HG03558 (cell line): ENCODE data around the gene DPP3.
A peak's percentile ranks its signal among the peaks of the same experiment; 100 is the strongest.
"Not testable (repeated sequence)": the region's sequence is repeated elsewhere in the genome, so short reads cannot be mapped to it uniquely, and the experiment has no call there.

ENCODE experiments used
- ATAC-seq: cut with Tn5 transposase; IDR thresholded peaks from one replicate; pipeline ENCODE4 v1.9.1; 2021; ENCODE audit warnings: moderate number of reproducible peaks; ENCODE audit not compliant: unreplicated experiment; ENCODE audit errors: extremely low read depth

Gene DPP3

GRCh38 chr11:66462911-66463310 lies 17.3 kb upstream of the DPP3 start:
- ATAC-seq = no peak

- ATAC-seq = not testable (repeated sequence)
Observed at GRCh38 chr11:66464116-66464515, 16.1 kb upstream of the DPP3 start.

- no peak for ATAC-seq
Observed at GRCh38 chr11:66464916-66465315, 15.3 kb upstream of the DPP3 start.

- ATAC-seq = no peak
Observed at GRCh38 chr11:66465373-66466224, 14.6 kb upstream of the DPP3 start.

GRCh38 chr11:66466225-66467033 lies 13.8 kb upstream of the DPP3 start, which contains the start of gene PELI3:
PELI3 (plus strand) TSS chr11:66466905; CDS start chr11:66468129, 1,224 bp downstream.
- ATAC-seq = peak; percentile 47

- peak; percentile 16 for ATAC-seq
Observed at GRCh38 chr11:66467034-66467659, 13.1 kb upstream of the DPP3 start.

- ATAC-seq = no peak
Observed at GRCh38 chr11:66467756-66468155, 12.5 kb upstream of the DPP3 start.

GRCh38 chr11:66468691-66469090 lies 11.5 kb upstream of the DPP3 start:
- ATAC-seq = no peak

- no peak for ATAC-seq
Observed at GRCh38 chr11:66469441-66469840, 10.8 kb upstream of the DPP3 start.

- ATAC-seq = no peak
Observed at GRCh38 chr11:66470015-66470414, 10.2 kb upstream of the DPP3 start.

GRCh38 chr11:66471142-66471541 lies 9.1 kb upstream of the DPP3 start:
- no peak for ATAC-seq

GRCh38 chr11:66472054-66472453 lies 8.2 kb upstream of the DPP3 start:
- ATAC-seq = no peak

- no peak for ATAC-seq
Observed at GRCh38 chr11:66473167-66473566, 7.1 kb upstream of the DPP3 start.

- no peak for ATAC-seq
Observed at GRCh38 chr11:66473608-66474515, 6.4 kb upstream of the DPP3 start.

- no peak for ATAC-seq
Observed at GRCh38 chr11:66475349-66476172, 4.7 kb upstream of the DPP3 start.

GRCh38 chr11:66476173-66476840 lies 3.9 kb upstream of the DPP3 start:
- ATAC-seq = no peak

GRCh38 chr11:66476841-66477251 lies 3.4 kb upstream of the DPP3 start:
- no peak for ATAC-seq
